Psoas muscle (tissue), 8 donors: ENCODE results near the gene BMP8A. TPM values are rescaled to one million over a fixed set of nuclear protein-coding genes. Genes with fewer than 3 reads are reported as not detected.

Experiments used
- ATAC-seq, 4 donors: fragments of 200-7000 bp; cut with Tn5 transposase; one replicate each; pipeline ENCODE4 v1.9.1; 2020; ENCODE audit warnings: moderate library complexity in 3 of 4, mild to moderate bottlenecking in 2 of 4
- DNase-seq, 2 donors: peaks; one replicate each; pipeline ENCODE4 v3.0.0-alpha.2; 2020
- H3K27ac ChIP-seq: fragments of 200-600 bp; one replicate; pipeline ENCODE4 v1.8.0; 2022
- H3K27me3 ChIP-seq, 3 donors: fragments of 200-600 bp in 1 of 3; one replicate each; pipeline versions ENCODE4 v1.6.1 to v1.8.0; 2013 to 2022; ENCODE audit warnings: low read length in 2 of 3, mild to moderate bottlenecking in 2 of 3, moderate library complexity in 1 of 3; ENCODE audit not compliant: insufficient read depth in 3 of 3
- H3K36me3 ChIP-seq, 2 donors: fragments of 200-600 bp in 1 of 2; one replicate each; pipeline versions ENCODE4 v1.6.1 to v1.8.0; 2013 to 2022; ENCODE audit warnings: low read depth in 1 of 2, mild to moderate bottlenecking in 1 of 2, moderate library complexity in 1 of 2; ENCODE audit not compliant: insufficient read depth in 1 of 2
- H3K4me1 ChIP-seq: fragments of 200-600 bp; one replicate; pipeline ENCODE4 v1.8.0; 2022
- H3K4me3 ChIP-seq: fragments of 200-600 bp; one replicate; pipeline ENCODE4 v1.8.0; 2022; ENCODE audit warnings: mild to moderate bottlenecking
- H3K9me3 ChIP-seq: fragments of 200-600 bp; one replicate; pipeline ENCODE4 v1.8.0; 2022
- WGBS, 3 donors: extraction: QIAGEN DNeasy Blood & Tissue Kit; methylation state at CpG; one replicate each; pipeline versions ENCODE4 v1.1.6 to v1.1.7; 2013; 5-methylcytosine and 5-hydroxymethylcytosine counted together
- intact Hi-C, 2 donors: fragments of 100-400 bp; cut with DNase I; formaldehyde crosslinking; loops; one replicate each; pipeline versions ENCODE4 v1.11.0 to v1.14.2; 2022
- polyA plus RNA-seq, 3 donors: library from polyadenylated mRNA; stranded (reverse); fragments of 200-250 nt; gene quantifications; one replicate each; pipeline ENCODE4 v1.2.3, GENCODE V29; 2013
- total RNA-seq, 4 donors: library from RNA; stranded (reverse); fragmentation: NEBNext Ultra II Directional in 2 of 4; extraction: Animal tissue kit (Norgen Biotek cat#: 25700) in 2 of 4; gene quantifications; one replicate each; pipeline versions ENCODE4 v1.2.1 to v1.2.4, GENCODE V29; 2021 to 2023
- TF ChIP-seq, protein P1 (sequence below): fragments of 200-600 bp; IDR thresholded peaks from one replicate; pipeline ENCODE4 v1.8.0; 2022; ENCODE audit warnings: antibody characterized with exemption
- donor health status: healthy with polysubstance abuse.
- donor health status: DM: no; HTN: no; CAD: no; lungs with moderate emphysema.
- donor health status: Bipolar disorder and iron deficiency.
- donor health status: healthy.
- donor health status: DM: yes; HTN: yes; CAD: no.
- donor health status: DM: no; HTN: no; CAD: no.
- donor health status: DM: no; HTN: no; CAD: no.
- donor health status: DM: yes; HTN: yes; CAD: no.

The BMP8A gene
- total and polyA plus RNA-seq, 7 donors: 0.04 TPM; not detected in 6

DNA sequence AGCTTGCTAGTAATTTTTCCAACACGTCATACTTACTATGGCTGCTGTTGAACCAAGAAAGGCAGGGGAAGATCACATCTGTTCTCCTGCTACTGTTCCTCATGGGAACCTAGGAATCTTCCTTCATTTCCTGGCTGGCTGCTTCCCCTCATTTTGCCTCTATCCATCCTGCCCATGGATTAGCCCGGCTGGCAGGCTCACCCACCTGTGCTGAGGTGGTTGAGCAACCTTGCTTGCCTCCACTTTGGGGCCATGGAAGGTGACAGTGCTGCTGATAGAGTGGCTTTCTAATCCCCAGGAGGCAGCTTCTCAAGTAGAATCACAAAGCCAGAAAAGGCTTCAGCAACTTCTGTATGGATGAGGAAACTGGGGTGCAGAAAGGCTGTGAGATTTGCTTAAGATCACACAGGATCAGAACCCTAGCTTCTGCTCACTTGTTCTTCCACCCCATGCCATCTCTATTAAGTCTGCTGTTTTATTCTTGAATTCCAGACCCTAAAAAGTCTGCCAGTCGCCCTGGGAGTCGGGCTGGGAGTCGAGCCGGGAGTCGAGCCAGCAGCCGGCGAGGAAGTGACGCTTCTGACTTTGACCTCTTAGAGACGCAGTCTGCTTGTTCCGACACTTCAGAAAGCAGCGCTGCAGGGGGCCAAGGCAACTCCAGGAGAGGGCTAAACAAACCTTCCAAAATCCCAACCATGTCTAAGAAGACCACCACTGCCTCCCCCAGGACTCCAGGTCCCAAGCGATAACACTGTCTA is 6.2 kb upstream of the BMP8A start:
- Histone ChIP-seq H3K27ac (no peak overlapping the region), H3K4me1 (no peaks in the 10 kb centered on the region), H3K4me3 (no peak overlapping the region), H3K36me3 (peaks cover 9 to 81% of the 10 kb centered on the region in 2 donors), H3K9me3 (no peaks in the 10 kb centered on the region), H3K27me3 (peaks cover 0 to 4% (median under 1%) of the 10 kb centered on the region in 3 donors)
- intact Hi-C loops: no loop called here
- TF ChIP-seq, protein P1, sequence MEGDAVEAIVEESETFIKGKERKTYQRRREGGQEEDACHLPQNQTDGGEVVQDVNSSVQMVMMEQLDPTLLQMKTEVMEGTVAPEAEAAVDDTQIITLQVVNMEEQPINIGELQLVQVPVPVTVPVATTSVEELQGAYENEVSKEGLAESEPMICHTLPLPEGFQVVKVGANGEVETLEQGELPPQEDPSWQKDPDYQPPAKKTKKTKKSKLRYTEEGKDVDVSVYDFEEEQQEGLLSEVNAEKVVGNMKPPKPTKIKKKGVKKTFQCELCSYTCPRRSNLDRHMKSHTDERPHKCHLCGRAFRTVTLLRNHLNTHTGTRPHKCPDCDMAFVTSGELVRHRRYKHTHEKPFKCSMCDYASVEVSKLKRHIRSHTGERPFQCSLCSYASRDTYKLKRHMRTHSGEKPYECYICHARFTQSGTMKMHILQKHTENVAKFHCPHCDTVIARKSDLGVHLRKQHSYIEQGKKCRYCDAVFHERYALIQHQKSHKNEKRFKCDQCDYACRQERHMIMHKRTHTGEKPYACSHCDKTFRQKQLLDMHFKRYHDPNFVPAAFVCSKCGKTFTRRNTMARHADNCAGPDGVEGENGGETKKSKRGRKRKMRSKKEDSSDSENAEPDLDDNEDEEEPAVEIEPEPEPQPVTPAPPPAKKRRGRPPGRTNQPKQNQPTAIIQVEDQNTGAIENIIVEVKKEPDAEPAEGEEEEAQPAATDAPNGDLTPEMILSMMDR: no peak
- DNase-seq: no peak
- ATAC-seq: no peak
- 84 to 89% (median 89%) methylated on average over 14 of the region's 14 CpGs for WGBS, 3 donors

DNA sequence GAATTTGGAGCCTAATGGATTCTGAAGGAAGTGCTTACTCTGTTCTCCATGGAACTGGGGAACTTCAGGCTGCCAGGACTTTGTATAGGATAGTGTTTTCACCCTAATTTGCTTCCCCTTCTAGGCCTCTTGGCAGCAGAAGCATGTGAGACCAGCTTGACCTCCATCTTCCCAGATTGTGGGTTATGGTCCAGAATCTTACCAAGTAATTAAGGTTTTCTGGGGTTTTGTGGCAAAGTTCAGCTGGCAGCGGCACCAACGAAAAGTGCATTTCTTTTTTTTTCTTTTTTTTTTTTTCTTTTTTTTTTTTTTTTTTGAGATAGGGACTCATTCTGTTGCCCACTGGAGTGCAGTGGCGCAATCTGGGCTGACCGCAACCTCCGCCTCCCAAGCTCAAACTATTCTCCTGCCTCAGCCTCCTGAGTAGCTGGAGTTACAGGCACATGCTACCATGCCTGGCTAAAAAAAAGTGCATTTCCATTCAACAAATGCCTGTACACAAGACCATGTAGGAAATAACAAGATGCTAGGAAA is 3.4 kb upstream of the BMP8A start:
- no peak overlapping the region for H3K27ac ChIP-seq
- peaks cover 4% of the 10 kb centered on the region for H3K4me1 ChIP-seq
- ATAC-seq (no peak), DNase-seq (no peak)
- H3K36me3 ChIP-seq: peaks cover 5 to 53% of the 10 kb centered on the region in 2 donors
- H3K27me3 ChIP-seq: peaks cover 0 to 23% (median 13%) of the 10 kb centered on the region in 3 donors
- intact Hi-C loops: no loop called here
- no peaks in the 10 kb centered on the region for H3K9me3 ChIP-seq
- 95 to 99% (median 98%) methylated on average over 5 of the region's 5 CpGs for WGBS, 3 donors
- TF ChIP-seq, protein P1: no peak
- H3K4me3 ChIP-seq: no peak overlapping the region

DNA sequence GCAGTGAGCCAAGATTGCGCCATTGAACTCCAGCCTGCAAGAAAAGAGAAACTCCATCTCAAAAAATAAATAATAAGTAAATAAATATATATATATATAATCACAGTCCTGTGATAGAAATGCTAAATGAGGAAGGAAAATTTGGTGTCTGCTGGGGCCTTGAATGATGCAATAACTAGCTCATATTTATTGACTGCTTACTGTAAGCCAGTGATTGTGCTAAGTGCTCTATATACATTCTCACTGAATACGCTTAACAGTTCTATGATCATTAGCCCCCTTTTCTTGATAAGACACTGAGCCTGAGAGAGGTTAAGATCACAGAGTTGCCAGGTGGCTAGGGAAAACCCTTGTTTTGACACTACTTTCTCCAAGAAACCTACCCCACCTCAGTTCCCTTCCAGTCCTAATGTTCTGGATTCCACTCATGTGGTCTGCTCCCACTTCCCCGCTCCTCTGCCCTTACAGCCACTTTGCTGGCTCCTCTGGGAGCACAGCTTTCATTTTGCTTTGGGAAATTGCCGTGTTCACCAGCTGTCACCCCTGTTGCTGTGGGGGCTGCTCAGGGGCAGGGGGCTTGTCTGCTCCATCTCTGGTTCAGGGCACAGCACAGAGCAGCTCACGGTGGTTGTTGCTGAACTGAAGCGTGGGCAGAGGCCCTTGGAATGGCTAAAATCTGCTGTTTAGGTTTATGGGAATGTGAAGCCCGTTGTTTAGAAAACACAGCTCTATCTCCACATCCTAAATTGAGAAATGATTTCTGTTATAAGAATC is 2.5 kb upstream of the BMP8A start:
- peaks cover 5 to 44% of the 10 kb centered on the region in 2 donors for H3K36me3 ChIP-seq
- peaks cover 0 to 23% (median 15%) of the 10 kb centered on the region in 3 donors for H3K27me3 ChIP-seq
- WGBS, 3 donors: 52 to 63% (median 53%) methylated on average over 6 to 7 of the region's 7 CpGs
- H3K4me1 ChIP-seq: peaks cover 4% of the 10 kb centered on the region
- H3K4me3 ChIP-seq: no peak overlapping the region
- TF ChIP-seq, protein P1: no peak
- no peak overlapping the region for H3K27ac ChIP-seq
- intact Hi-C loops: no loop called here
- no peak for DNase-seq
- ATAC-seq: no peak
- H3K9me3 ChIP-seq: no peaks in the 10 kb centered on the region

DNA sequence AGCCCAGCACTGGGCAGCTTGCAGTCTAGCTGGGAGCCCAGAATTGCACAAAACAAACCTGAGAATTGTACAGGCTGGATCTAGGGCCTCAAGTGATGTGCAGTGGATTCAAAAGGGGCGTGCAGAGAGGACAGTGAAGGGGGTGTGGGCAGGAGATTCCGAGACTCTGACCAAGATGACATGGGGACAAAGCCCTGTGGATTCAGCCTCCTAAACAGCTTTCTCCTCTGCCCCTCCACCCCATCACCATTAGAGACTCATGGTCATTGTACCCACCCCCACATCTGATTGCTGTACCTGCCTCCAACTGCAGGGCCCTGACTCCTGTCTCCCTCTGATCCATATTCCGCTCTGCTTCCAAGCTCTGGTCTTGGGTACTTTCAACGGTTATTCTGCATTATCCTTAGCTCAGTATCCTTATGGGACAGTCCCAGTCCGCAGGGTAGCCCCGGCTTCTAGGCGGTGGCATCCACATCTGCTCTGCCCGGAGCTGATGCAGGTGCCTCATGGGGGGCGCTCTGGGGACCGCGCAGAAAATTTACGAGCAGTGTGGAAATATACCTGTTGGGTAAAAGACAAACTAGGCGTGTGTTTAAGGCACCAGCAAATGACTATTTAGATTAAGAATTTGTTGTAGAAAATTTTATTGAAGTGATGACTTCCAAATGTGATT is 1.7 kb upstream of the BMP8A start:
- Histone ChIP-seq H3K4me1 (peaks cover 4% of the 10 kb centered on the region), H3K4me3 (no peak overlapping the region), H3K36me3 (peaks cover 5 to 37% of the 10 kb centered on the region in 2 donors), H3K27me3 (peaks cover 0 to 23% (median 15%) of the 10 kb centered on the region in 3 donors), H3K9me3 (no peaks in the 10 kb centered on the region), H3K27ac (no peak overlapping the region)
- ATAC-seq (peak in 1 of 4 donors; percentile 14), DNase-seq (no peak)
- WGBS, 3 donors: 51 to 57% (median 52%) methylated on average over 12 to 13 of the region's 13 CpGs
- intact Hi-C loops: no loop called here
- TF ChIP-seq, protein P1: no peak
